Esophagus muscularis mucosa (tissue), 3 donors: ENCODE results near the gene SCN8A.

Source experiments
- POLR2A ChIP-seq: fragments of 450-650 bp; IDR thresholded peaks from one replicate; pipeline ENCODE4 v1.6.1; 2017; ENCODE audit warnings: antibody characterized with exemption, moderate library complexity, mild to moderate bottlenecking, low read depth
- TF ChIP-seq, protein P1 (sequence below), 3 experiments: fragments of 200-600 bp in 2 of 3; fragments of 450-650 bp in 1 of 3; sonication (generic) in 2 of 3; IDR thresholded peaks; one replicate each; pipeline ENCODE4 v1.5.1; 2017 to 2019; ENCODE audit warnings: antibody characterized with exemption in 3 of 3, mild to moderate bottlenecking in 2 of 3, moderate library complexity in 1 of 3

DNA sequence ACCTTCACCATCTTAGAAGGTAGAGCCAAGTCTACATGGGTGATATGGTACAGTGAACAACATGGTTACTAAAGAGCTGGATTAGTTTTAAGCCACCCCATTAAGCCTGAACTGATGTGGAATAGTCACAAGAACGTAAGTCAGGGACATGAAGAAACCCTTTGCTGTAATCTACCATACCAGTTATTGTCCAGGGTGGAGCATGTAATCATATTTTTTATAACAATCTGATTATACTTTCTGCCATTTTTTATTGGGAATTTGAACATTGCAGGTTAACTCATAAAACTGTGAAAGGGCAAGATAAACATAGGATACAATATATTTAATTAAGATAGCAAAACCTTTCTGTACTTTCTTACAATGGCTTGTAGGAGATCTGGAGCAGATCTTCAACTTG is 153.9 kb downstream of the SCN8A start:
- no peak for TF ChIP-seq POLR2A
- TF ChIP-seq, protein P1, sequence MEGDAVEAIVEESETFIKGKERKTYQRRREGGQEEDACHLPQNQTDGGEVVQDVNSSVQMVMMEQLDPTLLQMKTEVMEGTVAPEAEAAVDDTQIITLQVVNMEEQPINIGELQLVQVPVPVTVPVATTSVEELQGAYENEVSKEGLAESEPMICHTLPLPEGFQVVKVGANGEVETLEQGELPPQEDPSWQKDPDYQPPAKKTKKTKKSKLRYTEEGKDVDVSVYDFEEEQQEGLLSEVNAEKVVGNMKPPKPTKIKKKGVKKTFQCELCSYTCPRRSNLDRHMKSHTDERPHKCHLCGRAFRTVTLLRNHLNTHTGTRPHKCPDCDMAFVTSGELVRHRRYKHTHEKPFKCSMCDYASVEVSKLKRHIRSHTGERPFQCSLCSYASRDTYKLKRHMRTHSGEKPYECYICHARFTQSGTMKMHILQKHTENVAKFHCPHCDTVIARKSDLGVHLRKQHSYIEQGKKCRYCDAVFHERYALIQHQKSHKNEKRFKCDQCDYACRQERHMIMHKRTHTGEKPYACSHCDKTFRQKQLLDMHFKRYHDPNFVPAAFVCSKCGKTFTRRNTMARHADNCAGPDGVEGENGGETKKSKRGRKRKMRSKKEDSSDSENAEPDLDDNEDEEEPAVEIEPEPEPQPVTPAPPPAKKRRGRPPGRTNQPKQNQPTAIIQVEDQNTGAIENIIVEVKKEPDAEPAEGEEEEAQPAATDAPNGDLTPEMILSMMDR (IDR thresholded peaks at IDR 0.05): no peak
